HCT116 (cell line): ENCODE measurements around the gene PRC1. TPM values are rescaled to one million over a fixed set of nuclear protein-coding genes. Genes with fewer than 3 reads are reported as not detected.

Experiments
- ATAC-seq: fragments of 200-7000 bp; cut with Tn5 transposase; 2 replicates; pipeline ENCODE4 v1.9.1; 2020; ENCODE audit warnings: mild to moderate bottlenecking, moderate library complexity
- BruUV-seq: library from RNA; stranded (reverse); fragments of 400-500 nt; replicated peaks from 2 replicates; lab custom pipeline; 2021; lab: Mats Ljungman, UMichigan
- CTCF ChIA-PET: fragments of 300-600 bp; sonication (Branson Sonifier 250); formaldehyde crosslinking; loops from one replicate; lab custom pipeline; 2021; ENCODE audit warnings: antibody characterized with exemption; lab: Charles Lee
- POLR2A ChIA-PET: fragments of 300-600, 350-600 bp; sonication (Branson Sonifier 250); formaldehyde crosslinking; loops from one replicate; lab custom pipeline; 2021; ENCODE audit warnings: antibody characterized with exemption; lab: Charles Lee
- RAD21 ChIA-PET, 2 experiments: fragments of 300-600 bp; sonication (Branson Sonifier 250); formaldehyde crosslinking; loops; one replicate each; lab custom pipeline; 2023; ENCODE audit warnings: low total read pairs in 2 of 2; ENCODE audit not compliant: uncharacterized antibody in 2 of 2, unreplicated experiment in 2 of 2, low non-redundant PET in 1 of 2; lab: Charles Lee
- DNase-seq: peaks from one replicate; pipeline ENCODE4 v3.0.0-alpha.2; 2010; ENCODE audit warnings: low read depth, low spot score
- H2AFZ ChIP-seq: fragments of 200-600 bp; shearing (Covaris generic), sonication (generic); 2 replicates; pipeline ENCODE4 v1.6.1; 2017; ENCODE audit warnings: low read depth, mixed run types, mixed read lengths, antibody characterized with exemption, low read length; ENCODE audit not compliant: poor library complexity, severe bottlenecking
- H3K27ac ChIP-seq: 2 replicates; pipeline ENCODE4 v1.5.1; 2012; ENCODE audit warnings: low read depth, low read length
- H3K27me3 ChIP-seq: fragments of 200-600 bp; sonication (generic); 2 replicates; pipeline ENCODE4 v1.6.1; 2016; ENCODE audit warnings: mixed run types, low read length, mixed read lengths; ENCODE audit not compliant: insufficient read depth
- H3K36me3 ChIP-seq, 2 experiments: fragments of 200-500 bp in 1 of 2; fragments of 200-600 bp in 1 of 2; sonication (Bioruptor generic) in 1 of 2; sonication (generic) in 1 of 2; 2 replicates each; pipeline versions ENCODE4 v1.5.1 to v1.6.1; 2014 to 2016; ENCODE audit warnings: low read length in 2 of 2, inconsistent platforms in 1 of 2, mixed read lengths in 1 of 2, mixed run types in 1 of 2; ENCODE audit not compliant: insufficient read depth in 2 of 2, control insufficient read depth in 1 of 2
- H3K4me1 ChIP-seq, 2 experiments: fragments of 200-600 bp in 1 of 2; sonication (generic) in 1 of 2; 2 replicates each; pipeline versions ENCODE4 v1.5.1 to v1.6.1; 2012 to 2017; ENCODE audit warnings: low read length in 2 of 2, inconsistent platforms in 1 of 2, mild to moderate bottlenecking in 1 of 2, mixed read lengths in 1 of 2, mixed run types in 1 of 2, moderate library complexity in 1 of 2; ENCODE audit not compliant: insufficient read depth in 2 of 2, control insufficient read depth in 1 of 2
- H3K4me2 ChIP-seq: fragments of 200-600 bp; sonication (generic); 2 replicates; pipeline ENCODE4 v1.6.1; 2017; ENCODE audit warnings: mixed run types, low read length, mixed read lengths
- H3K4me3 ChIP-seq, 2 experiments: fragments of 200-600 bp in 1 of 2; sonication (generic) in 1 of 2; replicated peaks in 1 of 2; 2 replicates each; pipeline ENCODE4 v1.5.1; 2011 to 2016; ENCODE audit warnings: low read length in 2 of 2, control low read depth in 1 of 2, low read depth in 1 of 2, mild to moderate bottlenecking in 1 of 2, mixed read lengths in 1 of 2, mixed run types in 1 of 2
- H3K79me2 ChIP-seq: fragments of 200-600 bp; sonication (generic); 2 replicates; pipeline ENCODE4 v1.6.1; 2017; ENCODE audit warnings: mild to moderate bottlenecking, mixed run types, low read length, moderate library complexity, mixed read lengths; ENCODE audit not compliant: insufficient read depth
- H3K9ac ChIP-seq: fragments of 200-600 bp; sonication (generic); 2 replicates; pipeline ENCODE4 v1.6.1; 2016; ENCODE audit warnings: low read length, mixed read lengths
- H3K9me2 ChIP-seq: fragments of 200-600 bp; sonication (generic), shearing (Covaris generic); 2 replicates; pipeline ENCODE4 v1.6.1; 2017; ENCODE audit warnings: mixed run types, mild to moderate bottlenecking, moderate library complexity; ENCODE audit not compliant: insufficient read depth
- H3K9me3 ChIP-seq, 2 experiments: fragments of 200-500 bp in 1 of 2; fragments of 200-600 bp in 1 of 2; sonication (Bioruptor generic) in 1 of 2; sonication (generic) in 1 of 2; 2 replicates each; pipeline ENCODE4 v1.6.1; 2014 to 2017; ENCODE audit warnings: low read length in 2 of 2, mixed read lengths in 2 of 2, inconsistent platforms in 1 of 2, low read depth in 1 of 2, mild to moderate bottlenecking in 1 of 2, mixed run types in 1 of 2, moderate library complexity in 1 of 2; ENCODE audit not compliant: control insufficient read depth in 1 of 2, insufficient read depth in 1 of 2
- H4K20me1 ChIP-seq: fragments of 200-600 bp; sonication (generic), shearing (Covaris generic); 2 replicates; pipeline ENCODE4 v1.6.1; 2017; ENCODE audit warnings: mixed run types, mild to moderate bottlenecking, moderate library complexity; ENCODE audit not compliant: insufficient read depth
- CEBPB ChIP-seq: IDR thresholded peaks from 2 replicates; pipeline ENCODE4 v1.6.1; 2012; ENCODE audit warnings: low read depth
- EZH2 ChIP-seq: fragments of 200-600 bp; sonication (generic); IDR thresholded peaks from 2 replicates; pipeline ENCODE4 v1.6.1; 2017; ENCODE audit warnings: antibody characterized with exemption, mixed run types
- FOSL1 ChIP-seq: IDR thresholded peaks from 2 replicates; pipeline ENCODE4 v1.6.1; 2012; ENCODE audit warnings: low read depth
- SP1 ChIP-seq: IDR thresholded peaks from 2 replicates; pipeline ENCODE4 v1.6.1; 2012; ENCODE audit warnings: low read depth
- SRF ChIP-seq: IDR thresholded peaks from 2 replicates; pipeline ENCODE4 v1.6.1; 2012; ENCODE audit warnings: low read depth
- ZNF274 ChIP-seq: fragments of 200-500 bp; sonication (Bioruptor generic); IDR thresholded peaks from 2 replicates; pipeline ENCODE4 v1.6.1; 2014; ENCODE audit warnings: mild to moderate bottlenecking, low read depth, low read length, inconsistent platforms
- intact Hi-C: fragments of 100-400 bp; cut with micrococcal nuclease; formaldehyde crosslinking; loops from 2 replicates; pipeline ENCODE4 v1.10.0; 2022
- total RNA-seq: library from RNA; stranded (reverse); gene quantifications from one replicate; pipeline ENCODE4 v1.2.1, GENCODE V29; 2021; ENCODE audit not compliant: unreplicated experiment
- TF ChIP-seq, protein P1 (sequence below): IDR thresholded peaks from 2 replicates; pipeline ENCODE4 v1.6.1; 2012; ENCODE audit warnings: low read depth

Gene PRC1
- total RNA-seq, 1 experiment from 2014 or later: 186 TPM

DNA sequence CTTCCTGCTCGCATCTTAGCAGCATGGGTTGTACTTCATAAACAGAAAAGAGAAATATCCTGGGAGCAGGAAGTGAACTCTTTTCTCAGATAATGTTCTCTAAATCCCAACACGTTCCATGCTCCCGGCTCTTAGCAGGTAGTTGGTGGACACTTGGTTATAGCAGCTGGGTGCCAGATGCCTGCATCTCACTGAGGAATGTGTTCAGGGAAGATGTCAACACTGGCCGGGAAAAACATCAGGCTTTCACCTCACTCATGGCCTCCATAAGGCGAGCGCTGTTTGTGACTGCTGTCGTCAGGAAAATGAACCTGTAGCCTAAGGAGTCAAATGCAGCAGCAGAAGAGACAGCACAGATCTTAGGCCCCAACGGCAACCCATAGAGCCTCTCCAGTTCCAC, 4.4 kb upstream of the PRC1 start:
- Histone ChIP-seq H3K79me2 (peaks cover 27% of the 10 kb centered on the region), H3K4me1 (peaks cover 0 to 5% of the 10 kb centered on the region in 2 experiments; a peak in 2 of 4 replicates), H3K9me3 (no peaks in the 10 kb centered on the region), H3K9ac (no peak overlapping the region), H3K36me3 (peaks cover 25 to 29% of the 10 kb centered on the region in 2 experiments; a peak in 3 of 4 replicates), H3K9me2 (no peaks in the 10 kb centered on the region), H3K27ac (no peak overlapping the region), H4K20me1 (no peaks in the 10 kb centered on the region), H3K27me3 (no peaks in the 10 kb centered on the region), H2AFZ (no peak overlapping the region), H3K4me2 (no peak overlapping the region), H3K4me3 (no peak overlapping the region)
- POLR2A ChIA-PET: no interaction called here
- RAD21 ChIA-PET: no interaction called here
- no peak for TF ChIP-seq FOSL1
- TF ChIP-seq ZNF274: no peak
- TF ChIP-seq SRF: no peak
- TF ChIP-seq, protein P1, sequence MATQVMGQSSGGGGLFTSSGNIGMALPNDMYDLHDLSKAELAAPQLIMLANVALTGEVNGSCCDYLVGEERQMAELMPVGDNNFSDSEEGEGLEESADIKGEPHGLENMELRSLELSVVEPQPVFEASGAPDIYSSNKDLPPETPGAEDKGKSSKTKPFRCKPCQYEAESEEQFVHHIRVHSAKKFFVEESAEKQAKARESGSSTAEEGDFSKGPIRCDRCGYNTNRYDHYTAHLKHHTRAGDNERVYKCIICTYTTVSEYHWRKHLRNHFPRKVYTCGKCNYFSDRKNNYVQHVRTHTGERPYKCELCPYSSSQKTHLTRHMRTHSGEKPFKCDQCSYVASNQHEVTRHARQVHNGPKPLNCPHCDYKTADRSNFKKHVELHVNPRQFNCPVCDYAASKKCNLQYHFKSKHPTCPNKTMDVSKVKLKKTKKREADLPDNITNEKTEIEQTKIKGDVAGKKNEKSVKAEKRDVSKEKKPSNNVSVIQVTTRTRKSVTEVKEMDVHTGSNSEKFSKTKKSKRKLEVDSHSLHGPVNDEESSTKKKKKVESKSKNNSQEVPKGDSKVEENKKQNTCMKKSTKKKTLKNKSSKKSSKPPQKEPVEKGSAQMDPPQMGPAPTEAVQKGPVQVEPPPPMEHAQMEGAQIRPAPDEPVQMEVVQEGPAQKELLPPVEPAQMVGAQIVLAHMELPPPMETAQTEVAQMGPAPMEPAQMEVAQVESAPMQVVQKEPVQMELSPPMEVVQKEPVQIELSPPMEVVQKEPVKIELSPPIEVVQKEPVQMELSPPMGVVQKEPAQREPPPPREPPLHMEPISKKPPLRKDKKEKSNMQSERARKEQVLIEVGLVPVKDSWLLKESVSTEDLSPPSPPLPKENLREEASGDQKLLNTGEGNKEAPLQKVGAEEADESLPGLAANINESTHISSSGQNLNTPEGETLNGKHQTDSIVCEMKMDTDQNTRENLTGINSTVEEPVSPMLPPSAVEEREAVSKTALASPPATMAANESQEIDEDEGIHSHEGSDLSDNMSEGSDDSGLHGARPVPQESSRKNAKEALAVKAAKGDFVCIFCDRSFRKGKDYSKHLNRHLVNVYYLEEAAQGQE: no peak
- no peak for TF ChIP-seq CEBPB
- TF ChIP-seq SP1: no peak
- TF ChIP-seq EZH2: no peak
- CTCF ChIA-PET: no interaction called here
- no peak for ATAC-seq
- BruUV-seq: no TSS peak
- intact Hi-C loops: no loop called here
- DNase-seq: no peak
